Measurements from ENCODE around the gene TAF5L.

Gene TAF5L

GRCh38 chr1:229557913-229558414 is 68.0 kb downstream of the TAF5L start:
- peaks cover 50% of the 10 kb centered on the region for H3K79me2 ChIP-seq (ENCODE audit: insufficient read depth, low read depth)
- H2AFZ ChIP-seq (ENCODE audit: low read depth), result no peak overlapping the region
- no peaks in the 10 kb centered on the region for H4K20me1 ChIP-seq (ENCODE audit: insufficient read depth)
- no peak overlapping the region for H3K4me3 ChIP-seq (IDR thresholded peaks at IDR 0.05; ENCODE audit: insufficient read depth, low read depth, low read length)
- peak overlapping the region; percentile 66 for H3K9ac ChIP-seq
- peaks cover 37% of the 10 kb centered on the region for H3K4me1 ChIP-seq (ENCODE audit: low read depth, poor library complexity, severe bottlenecking)
- H3K27me3 ChIP-seq (ENCODE audit: insufficient read depth, low read depth), result no peaks in the 10 kb centered on the region
- peak overlapping the region; percentile 97 for H3K4me2 ChIP-seq
- no peak for TF ChIP-seq CTCF (conservative IDR thresholded peaks at IDR 0.05; ENCODE audit: low read depth, low read length)
- H3K36me3 ChIP-seq (ENCODE audit: insufficient read depth), result no peaks in the 10 kb centered on the region
- peak overlapping the region; percentile 83 for H3K27ac ChIP-seq

GRCh38 chr1:229557200-229557850 is 68.6 kb downstream of the TAF5L start:
- H3K79me2 ChIP-seq (ENCODE audit: insufficient read depth, low read depth), result peaks cover 57% of the 10 kb centered on the region
- no peak overlapping the region for H3K4me3 ChIP-seq (IDR thresholded peaks at IDR 0.05; ENCODE audit: insufficient read depth, low read depth, low read length)
- no peaks in the 10 kb centered on the region for H3K27me3 ChIP-seq (ENCODE audit: insufficient read depth, low read depth)
- peak overlapping the region; percentile 83 for H3K27ac ChIP-seq
- H3K4me2 ChIP-seq, result peak overlapping the region; percentile 97
- no peaks in the 10 kb centered on the region for H3K36me3 ChIP-seq (ENCODE audit: insufficient read depth)
- peak overlapping the region; percentile 66 for H3K9ac ChIP-seq
- no peaks in the 10 kb centered on the region for H4K20me1 ChIP-seq (ENCODE audit: insufficient read depth)
- H2AFZ ChIP-seq (ENCODE audit: low read depth), result no peak overlapping the region
- no peak for TF ChIP-seq CTCF (conservative IDR thresholded peaks at IDR 0.05; ENCODE audit: low read depth, low read length)
- H3K4me1 ChIP-seq (ENCODE audit: low read depth, poor library complexity, severe bottlenecking), result peaks cover 43% of the 10 kb centered on the region

- TF ChIP-seq CTCF (conservative IDR thresholded peaks at IDR 0.05; ENCODE audit: low read depth, low read length), result no peak
- Histone ChIP-seq H3K9ac (peak overlapping the region; percentile 66), H3K4me2 (peak overlapping the region; percentile 97)
Measured at GRCh38 chr1:229554886-229555621, 70.9 kb downstream of the TAF5L start.

GRCh38 chr1:229553621-229554130 is 72.2 kb downstream of the TAF5L start:
- peak overlapping the region; percentile 97 for H3K4me2 ChIP-seq
- no peaks in the 10 kb centered on the region; the same call in 1 of the 2 replicates for H3K36me3 ChIP-seq (ENCODE audit: insufficient read depth)
- peak overlapping the region; percentile 83 for H3K27ac ChIP-seq
- H4K20me1 ChIP-seq (ENCODE audit: insufficient read depth), result no peaks in the 10 kb centered on the region
- TF ChIP-seq CTCF (conservative IDR thresholded peaks at IDR 0.05; ENCODE audit: low read depth, low read length), result no peak
- peaks cover 73% of the 10 kb centered on the region for H3K4me1 ChIP-seq (ENCODE audit: low read depth, poor library complexity, severe bottlenecking)
- H3K9ac ChIP-seq, result peak overlapping the region; percentile 66; the same call in 1 of the 2 replicates
- H2AFZ ChIP-seq (ENCODE audit: low read depth), result no peak overlapping the region
- H3K27me3 ChIP-seq (ENCODE audit: insufficient read depth, low read depth), result no peaks in the 10 kb centered on the region
- peaks cover 93% of the 10 kb centered on the region for H3K79me2 ChIP-seq (ENCODE audit: insufficient read depth, low read depth)
- no peak overlapping the region for H3K4me3 ChIP-seq (IDR thresholded peaks at IDR 0.05; ENCODE audit: insufficient read depth, low read depth, low read length)

More at GRCh38 chr1:229554886-229555621, 70.9 kb downstream of the TAF5L start:
- Histone ChIP-seq H4K20me1 (ENCODE audit: insufficient read depth) (no peaks in the 10 kb centered on the region), H3K79me2 (ENCODE audit: insufficient read depth, low read depth) (peaks cover 79% of the 10 kb centered on the region), H3K36me3 (ENCODE audit: insufficient read depth) (no peaks in the 10 kb centered on the region), H3K4me3 (IDR thresholded peaks at IDR 0.05; ENCODE audit: insufficient read depth, low read depth, low read length) (peak overlapping the region; percentile 90), H2AFZ (ENCODE audit: low read depth) (peak overlapping the region; percentile 3; the same call in 1 of the 2 replicates), H3K4me1 (ENCODE audit: low read depth, poor library complexity, severe bottlenecking) (peaks cover 66% of the 10 kb centered on the region), H3K27me3 (ENCODE audit: insufficient read depth, low read depth) (no peaks in the 10 kb centered on the region), H3K27ac (peak overlapping the region; percentile 83)
